VCaP (cell line): Measurements from ENCODE around the gene CYB5RL.

ENCODE experiments used
- H3K27ac ChIP-seq: fragments of 450-650 bp; 2 replicates; pipeline ENCODE4 v1.5.1; 2017
- TF ChIP-seq, protein P1 (sequence below): fragments of 450-650 bp; conservative IDR thresholded peaks from 2 replicates; pipeline ENCODE4 v1.5.1; 2017; ENCODE audit warnings: mild to moderate bottlenecking, moderate library complexity

Gene CYB5RL

DNA sequence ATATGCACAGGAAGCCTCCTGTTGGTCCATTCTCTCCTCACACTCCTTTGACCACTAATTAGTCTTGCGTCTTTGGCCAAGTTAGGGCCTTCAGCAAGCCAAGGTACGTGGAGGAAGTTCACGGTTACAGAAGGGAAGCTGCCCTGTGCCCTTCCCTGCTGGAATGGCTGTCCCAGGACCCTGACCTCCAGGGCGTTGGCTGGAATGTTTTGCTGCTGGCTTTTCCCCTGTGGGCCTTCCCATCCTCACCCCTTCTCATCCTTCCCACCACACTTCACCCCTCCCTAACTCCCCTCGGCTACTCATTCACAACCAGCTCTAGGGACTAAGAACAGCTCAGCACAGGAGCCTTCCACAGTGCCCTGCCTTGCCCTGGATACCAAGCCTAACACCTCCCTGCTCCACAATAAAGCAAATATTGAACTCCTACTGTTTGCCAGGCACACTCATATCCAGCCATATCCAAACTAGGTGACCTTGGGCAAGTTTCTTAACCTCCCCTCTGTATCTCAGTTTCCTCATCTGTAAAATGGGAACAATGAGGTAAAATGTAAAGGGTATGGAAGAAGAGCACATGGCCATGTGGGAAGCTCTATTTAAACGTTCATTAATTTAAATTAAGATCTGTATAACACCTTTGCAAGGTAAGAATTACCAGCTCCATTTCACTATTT is 38.2 kb downstream of the CYB5RL start:
- H3K27ac ChIP-seq = no peak overlapping the region
- TF ChIP-seq, protein P1, sequence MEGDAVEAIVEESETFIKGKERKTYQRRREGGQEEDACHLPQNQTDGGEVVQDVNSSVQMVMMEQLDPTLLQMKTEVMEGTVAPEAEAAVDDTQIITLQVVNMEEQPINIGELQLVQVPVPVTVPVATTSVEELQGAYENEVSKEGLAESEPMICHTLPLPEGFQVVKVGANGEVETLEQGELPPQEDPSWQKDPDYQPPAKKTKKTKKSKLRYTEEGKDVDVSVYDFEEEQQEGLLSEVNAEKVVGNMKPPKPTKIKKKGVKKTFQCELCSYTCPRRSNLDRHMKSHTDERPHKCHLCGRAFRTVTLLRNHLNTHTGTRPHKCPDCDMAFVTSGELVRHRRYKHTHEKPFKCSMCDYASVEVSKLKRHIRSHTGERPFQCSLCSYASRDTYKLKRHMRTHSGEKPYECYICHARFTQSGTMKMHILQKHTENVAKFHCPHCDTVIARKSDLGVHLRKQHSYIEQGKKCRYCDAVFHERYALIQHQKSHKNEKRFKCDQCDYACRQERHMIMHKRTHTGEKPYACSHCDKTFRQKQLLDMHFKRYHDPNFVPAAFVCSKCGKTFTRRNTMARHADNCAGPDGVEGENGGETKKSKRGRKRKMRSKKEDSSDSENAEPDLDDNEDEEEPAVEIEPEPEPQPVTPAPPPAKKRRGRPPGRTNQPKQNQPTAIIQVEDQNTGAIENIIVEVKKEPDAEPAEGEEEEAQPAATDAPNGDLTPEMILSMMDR = no peak

GRCh38 chr1:54160351-54160750 is 39.5 kb downstream of the CYB5RL start:
- no peak overlapping the region for H3K27ac ChIP-seq
- TF ChIP-seq, protein P1 = no peak

DNA sequence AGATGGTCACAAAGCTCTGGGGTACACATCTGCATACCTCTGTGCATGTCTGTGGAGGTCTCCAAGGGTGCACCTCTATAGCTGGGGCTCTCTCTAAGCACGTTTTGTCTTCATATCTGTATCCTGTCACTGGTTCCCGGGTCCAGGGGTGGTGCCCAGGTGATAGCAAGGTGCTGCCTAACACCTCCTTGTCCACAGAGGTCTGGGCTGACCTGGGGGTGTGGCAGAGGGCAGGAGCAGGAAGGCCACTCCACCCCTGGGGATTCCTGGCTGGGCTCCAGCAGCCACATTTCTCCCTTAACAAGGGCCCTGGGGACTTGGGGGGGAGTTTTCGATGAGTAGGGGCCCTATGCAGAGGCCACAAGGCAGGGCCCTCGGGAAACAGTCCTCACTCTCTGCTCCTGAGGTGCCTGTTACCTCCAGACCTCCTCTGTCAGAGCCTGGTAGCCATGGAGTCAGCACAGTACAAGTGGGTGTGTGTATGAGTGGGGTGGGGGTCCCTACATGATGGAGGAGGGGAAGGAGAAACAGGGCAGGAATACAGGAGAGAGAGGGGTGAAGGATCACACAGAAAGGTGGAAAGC is 40.0 kb downstream of the CYB5RL start:
- TF ChIP-seq, protein P1 = no peak
- no peak overlapping the region for H3K27ac ChIP-seq

GRCh38 chr1:54158071-54158470 is 41.8 kb downstream of the CYB5RL start:
- no peak overlapping the region for H3K27ac ChIP-seq
- TF ChIP-seq, protein P1 = no peak

DNA sequence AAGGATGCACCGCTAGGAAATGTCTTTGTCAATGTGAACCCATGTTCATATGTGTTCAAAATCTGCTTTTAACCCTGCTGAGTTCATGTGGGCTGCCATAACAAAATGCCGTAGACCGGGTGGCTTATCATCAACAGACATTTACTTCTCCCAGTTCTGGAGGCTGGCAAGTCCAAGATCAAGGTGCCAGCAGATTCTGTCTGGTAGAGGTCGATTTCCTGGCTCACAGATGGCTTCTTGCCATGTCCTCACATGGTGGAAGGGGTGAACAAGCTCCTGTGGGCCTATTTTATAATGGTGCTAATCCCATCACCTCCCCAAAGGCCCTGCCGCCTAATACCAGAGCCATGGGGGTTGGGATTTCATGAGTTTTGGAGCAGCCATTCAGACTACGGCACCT is 42.4 kb downstream of the CYB5RL start:
- H3K27ac ChIP-seq = no peak overlapping the region
- TF ChIP-seq, protein P1 = no peak

DNA sequence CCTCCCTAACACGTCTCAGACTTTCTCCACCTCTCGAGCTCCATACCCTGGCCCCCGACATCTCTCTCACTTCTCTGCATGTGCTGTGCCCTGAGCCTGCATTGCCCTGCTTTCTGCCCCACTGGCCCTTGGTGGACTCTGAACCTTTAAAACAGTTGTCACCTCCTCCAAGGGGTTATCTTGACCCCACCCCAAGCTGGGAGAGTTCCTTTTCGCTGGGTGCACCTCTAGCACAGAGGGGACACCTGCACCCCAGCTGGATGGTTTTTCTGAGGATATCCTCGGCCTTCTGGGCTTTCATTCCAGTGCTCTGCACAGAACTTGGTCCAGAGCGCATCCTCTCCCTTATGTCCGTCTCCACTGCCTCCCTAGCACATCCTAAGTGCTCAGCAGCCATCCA is 42.8 kb downstream of the CYB5RL start:
- H3K27ac ChIP-seq = no peak overlapping the region
- TF ChIP-seq, protein P1 = no peak

GRCh38 chr1:54156201-54156600 is 43.6 kb downstream of the CYB5RL start:
- H3K27ac ChIP-seq = no peak overlapping the region
- TF ChIP-seq, protein P1 = no peak
